ENCODE results near the gene TDRD7.

The TDRD7 gene

GRCh38 chr9:97529363-97530076 lies 117.6 kb downstream of the TDRD7 start:
- DNase-seq, result peak; percentile 34

DNA sequence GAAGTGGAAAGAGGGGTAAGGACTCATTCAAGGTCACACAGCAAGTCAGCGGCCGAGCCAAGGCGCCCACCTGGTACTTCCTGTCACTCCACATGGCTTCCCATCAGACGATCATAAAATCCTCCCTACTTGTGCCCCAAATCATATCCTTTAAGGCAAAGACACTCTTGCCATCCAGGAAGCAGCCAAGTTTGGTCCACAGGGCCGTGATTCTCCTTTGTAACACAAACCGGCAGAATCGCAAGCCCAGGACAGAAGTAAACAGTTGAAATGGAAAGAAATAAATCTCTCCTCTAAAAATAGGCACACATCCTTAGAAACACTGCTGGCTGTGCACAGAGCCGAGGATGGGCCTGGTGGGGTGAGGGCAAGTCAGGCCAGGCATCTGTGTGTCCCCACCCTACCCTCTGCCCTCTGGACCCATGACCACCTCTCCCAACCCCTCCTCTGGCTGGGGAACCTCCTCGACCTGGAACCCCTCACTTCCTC lies 120.0 kb downstream of the TDRD7 start:
- DNase-seq, result no peak

DNA sequence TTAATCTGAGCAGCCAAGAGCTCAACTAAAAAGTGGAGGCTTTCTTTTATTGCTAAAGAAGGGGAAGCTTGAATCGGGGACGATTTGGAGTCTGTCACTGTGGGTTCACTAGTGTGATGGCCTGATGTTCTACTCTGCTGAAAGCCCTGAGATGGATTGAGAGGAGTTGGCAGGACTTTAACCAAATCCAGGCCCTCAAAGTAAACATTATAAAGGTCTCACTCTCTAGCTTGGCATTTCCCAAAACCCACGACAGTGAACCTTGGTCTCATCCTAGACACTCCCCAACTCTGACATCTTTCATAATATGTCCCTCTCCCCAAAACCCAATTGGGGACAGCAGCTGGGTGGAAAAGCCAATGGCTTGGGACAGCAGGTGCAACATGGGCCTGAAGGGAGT lies 122.3 kb downstream of the TDRD7 start:
- no peak for DNase-seq

- no peak for DNase-seq
Measured at GRCh38 chr9:97534961-97535594, 123.2 kb downstream of the TDRD7 start.

GRCh38 chr9:97535771-97536170 lies 123.9 kb downstream of the TDRD7 start:
- DNase-seq, result no peak

GRCh38 chr9:97536480-97536879 lies 124.6 kb downstream of the TDRD7 start:
- no peak for DNase-seq

- DNase-seq, result no peak
Measured at GRCh38 chr9:97543561-97543960, 131.7 kb downstream of the TDRD7 start.

GRCh38 chr9:97545486-97545885 lies 133.6 kb downstream of the TDRD7 start:
- no peak for DNase-seq
